HG02852 (cell line): ENCODE measurements around the gene INKA2.
A peak's percentile ranks its signal among the peaks of the same experiment; 100 is the strongest.
"Not testable (repeated sequence)": the region's sequence is repeated elsewhere in the genome, so short reads cannot be mapped to it uniquely, and the experiment has no call there.

ENCODE experiments used
- ATAC-seq: cut with Tn5 transposase; IDR thresholded peaks from one replicate; pipeline ENCODE4 v1.9.1; 2021; ENCODE audit warnings: mild to moderate bottlenecking, moderate library complexity; ENCODE audit not compliant: unreplicated experiment

Gene INKA2

DNA sequence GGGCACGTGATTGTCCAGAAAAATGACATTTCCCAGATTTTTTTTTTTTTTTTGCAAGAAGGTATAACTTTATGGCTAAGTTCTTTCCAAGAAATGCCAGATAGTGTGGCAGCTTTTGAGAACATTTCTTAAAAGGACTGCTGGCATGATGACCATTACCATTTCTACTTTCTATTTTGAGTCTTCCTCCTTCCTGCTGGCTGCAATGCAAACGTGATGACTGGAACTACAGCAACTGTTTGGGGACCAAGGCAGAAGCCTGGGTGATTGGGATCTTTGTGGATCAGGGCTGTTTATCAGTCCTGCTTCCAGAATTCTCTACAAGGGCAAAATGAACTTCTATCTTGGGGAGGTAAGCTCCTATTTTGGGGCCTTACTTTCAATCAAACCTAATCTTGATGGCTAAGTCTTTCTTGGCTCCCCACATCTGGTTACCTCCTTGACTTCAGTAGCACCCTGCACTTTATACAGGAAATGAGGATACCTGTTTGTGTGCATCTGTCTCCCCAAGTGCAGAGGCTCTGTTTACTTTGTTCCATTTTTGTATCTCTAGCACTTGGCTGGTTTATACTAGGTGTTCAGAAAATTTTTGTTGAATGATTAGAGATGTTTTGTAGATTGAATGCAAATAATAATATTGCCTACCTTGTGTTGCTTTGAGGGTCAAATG is 12.8 kb upstream of the INKA2 start:
- no peak for ATAC-seq

DNA sequence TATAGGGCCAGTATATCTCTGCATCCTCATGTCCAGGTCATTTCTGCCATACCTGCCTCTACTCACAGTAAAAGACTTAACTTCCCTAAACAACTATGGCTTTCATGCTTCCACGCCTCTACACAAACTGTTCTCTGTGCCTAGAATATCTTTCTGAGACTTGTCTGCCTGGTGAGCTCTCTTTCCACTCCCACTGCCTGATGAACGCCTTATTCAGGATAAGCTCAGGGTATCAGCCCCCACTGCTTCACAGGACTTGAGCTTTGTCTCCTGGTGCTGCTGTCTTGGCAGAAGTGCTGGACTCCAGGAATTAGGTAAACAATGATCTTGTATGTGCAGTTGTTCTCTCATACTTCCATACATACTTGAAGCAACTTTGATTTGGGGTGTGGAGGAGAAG is 11.7 kb upstream of the INKA2 start:
- ATAC-seq: no peak

DNA sequence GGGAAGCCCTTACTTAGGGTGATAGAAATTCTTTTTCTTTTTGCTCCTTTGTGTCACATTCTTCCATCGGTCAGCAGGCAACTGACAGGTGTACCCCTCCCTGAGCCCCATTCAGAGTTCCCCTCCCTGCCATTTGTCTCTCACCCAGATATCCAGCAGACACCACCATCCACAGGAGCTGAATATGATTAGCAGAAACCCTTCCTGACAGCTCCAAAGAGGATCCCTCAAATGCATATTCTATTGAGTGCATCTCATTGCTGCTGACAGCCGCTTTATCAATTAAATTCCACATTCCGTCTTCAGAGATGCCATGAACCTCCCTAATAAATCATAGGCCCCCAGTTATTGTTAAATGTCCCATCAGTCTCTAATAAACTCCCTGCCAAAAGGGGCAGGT is 10.4 kb upstream of the INKA2 start:
- ATAC-seq: no peak

DNA sequence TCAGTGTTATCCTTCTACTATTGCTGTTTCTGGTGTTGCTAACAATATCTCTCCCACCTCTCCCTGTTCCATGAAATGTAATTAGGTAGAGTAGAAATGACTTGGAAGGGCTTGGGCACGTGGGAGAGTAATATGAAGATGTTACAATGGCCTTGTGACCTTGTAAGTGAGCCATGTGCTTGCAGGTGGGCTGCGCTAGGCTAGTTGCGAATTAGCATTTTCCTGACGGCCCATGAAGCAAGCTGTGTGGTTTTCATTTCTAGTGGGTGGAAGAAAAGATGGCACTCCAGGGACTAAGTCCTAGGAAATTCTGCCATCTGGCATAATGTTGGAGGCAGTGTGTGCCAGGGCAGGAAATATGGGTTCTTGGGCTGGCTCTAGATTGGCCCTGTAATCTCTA is 8.8 kb upstream of the INKA2 start:
- ATAC-seq: no peak

DNA sequence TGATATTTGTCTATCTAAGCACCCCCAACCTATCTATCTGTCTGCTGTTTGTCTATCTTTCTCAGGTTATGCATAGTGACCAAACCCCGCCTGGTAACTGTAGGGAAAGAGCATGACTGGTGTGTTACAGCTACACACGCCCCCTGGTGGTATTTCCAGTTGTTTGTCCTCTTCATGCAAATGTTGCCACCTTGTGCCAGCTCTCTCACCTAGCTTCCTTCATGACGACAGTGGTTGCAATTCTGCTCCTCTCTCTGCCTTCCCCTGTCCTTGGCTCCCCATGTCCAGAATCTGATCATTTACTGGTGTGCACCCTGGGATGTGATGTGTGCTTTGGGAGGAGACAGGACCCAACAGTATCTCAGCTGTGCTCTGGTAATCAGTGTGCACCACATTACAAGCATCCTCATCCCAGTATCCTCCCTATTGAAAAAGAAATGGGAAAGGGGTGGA is 8.1 kb upstream of the INKA2 start:
- ATAC-seq: peak; percentile 57

DNA sequence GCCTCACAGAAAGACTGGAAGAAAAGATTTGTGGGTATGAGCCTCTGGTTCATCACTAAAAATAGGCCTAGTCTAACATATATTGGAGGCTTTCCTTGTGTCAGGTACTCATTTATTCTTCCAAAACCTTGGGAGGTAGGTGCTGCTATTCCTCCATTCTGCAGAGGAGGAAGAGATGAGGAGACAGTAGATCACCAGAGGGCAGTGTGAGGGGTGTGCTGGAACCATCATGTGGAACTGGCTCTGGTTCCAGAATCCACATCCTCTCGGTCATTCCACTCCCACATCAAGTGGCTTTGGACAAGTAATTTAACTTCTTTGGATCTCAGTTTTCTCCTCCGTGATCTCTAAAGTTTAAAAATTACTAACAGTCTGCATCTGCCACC is 7.4 kb upstream of the INKA2 start:
- ATAC-seq: no peak

DNA sequence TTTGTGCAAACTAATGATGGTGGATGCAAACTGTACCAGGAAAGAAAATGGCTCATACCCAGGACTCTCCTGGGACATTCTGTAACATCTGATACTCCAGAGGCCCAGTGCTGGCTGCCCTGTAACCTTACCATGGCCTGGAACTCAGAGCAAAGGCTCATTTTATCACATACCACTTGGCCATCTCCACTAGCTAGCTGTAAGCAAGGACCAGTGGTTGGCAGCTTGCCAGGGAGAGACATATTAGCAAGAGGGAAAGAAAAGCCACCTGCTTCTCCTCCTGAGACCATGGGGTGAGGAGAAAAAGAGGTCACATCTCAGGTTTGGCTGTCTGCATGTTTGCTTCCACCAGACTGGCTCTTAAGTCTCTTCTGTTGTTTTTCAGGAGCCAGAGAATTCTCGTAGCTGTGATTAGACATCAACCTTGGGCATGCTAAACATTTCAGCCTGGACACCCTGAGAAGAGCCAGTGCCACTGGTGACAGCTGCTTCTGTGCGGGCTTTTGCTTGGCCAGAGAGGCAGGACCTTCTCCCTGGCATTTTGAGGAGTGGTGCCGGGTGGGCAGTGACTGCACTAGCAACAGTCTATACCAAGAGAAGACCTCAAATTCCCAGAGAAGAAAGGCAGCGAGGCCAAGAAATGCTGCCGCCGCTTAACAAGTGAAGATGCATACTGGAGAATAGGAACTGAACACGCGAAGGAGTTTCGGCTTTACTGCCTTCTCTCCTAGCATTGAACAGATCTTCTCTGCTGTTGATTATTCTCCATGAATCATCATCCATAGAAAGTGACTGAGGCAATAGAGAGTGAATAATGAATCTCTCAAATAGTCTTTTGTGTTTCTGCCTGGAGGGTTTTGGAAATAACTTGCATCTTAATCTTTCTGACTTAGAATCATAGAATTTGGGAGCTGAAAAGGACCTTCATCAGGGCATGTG is 6.7 kb upstream of the INKA2 start:
- no peak for ATAC-seq

DNA sequence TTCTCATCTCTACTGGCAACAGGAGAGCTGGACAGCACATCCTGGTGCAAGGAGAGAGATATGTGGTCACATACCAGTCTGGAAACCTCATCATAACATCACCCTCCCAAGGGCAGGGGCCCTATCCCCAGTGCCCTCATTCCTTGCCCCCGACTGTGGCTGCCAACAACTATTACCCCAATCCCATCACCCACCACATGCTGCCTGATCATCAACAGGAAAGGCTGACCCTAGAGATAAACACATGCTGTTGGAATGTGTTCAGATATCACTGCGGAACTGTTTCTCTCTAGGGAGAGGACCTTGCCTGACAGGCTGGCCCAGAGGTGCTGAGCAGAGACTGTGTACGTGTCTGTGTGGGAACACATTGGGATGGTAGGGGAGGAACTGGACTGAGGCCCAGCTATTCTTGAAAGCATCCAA is 4.5 kb upstream of the INKA2 start:
- ATAC-seq: no peak

DNA sequence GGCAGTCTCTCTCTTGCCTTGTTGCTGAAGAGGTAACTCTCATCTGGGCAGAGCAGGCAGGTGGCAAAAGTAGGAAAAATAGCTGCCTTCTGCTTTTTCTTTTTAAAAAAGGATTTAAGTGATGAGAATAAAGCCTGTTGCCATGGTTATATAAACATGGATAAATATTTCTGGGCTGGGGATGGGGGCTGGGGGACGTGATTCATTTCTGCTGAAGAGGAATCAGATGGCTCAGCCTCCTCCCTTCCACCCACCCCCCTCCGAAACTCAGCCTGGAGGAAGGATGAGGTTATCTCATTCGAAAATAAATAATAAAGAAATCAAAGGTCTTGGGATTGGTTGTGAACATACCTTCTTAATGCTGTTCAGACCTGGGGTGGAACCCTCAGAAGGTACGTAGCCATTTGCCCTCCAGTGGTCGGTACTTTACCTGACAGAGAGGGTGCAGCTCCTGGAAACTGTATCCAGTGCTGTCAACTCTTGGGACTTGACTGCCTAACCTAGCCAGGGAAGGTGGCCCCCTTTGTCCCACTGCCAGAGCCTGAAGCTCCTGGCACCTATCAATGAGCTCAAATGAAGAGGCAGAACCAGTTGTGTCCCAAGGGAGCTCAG is 3.8 kb upstream of the INKA2 start:
- ATAC-seq: no peak

DNA sequence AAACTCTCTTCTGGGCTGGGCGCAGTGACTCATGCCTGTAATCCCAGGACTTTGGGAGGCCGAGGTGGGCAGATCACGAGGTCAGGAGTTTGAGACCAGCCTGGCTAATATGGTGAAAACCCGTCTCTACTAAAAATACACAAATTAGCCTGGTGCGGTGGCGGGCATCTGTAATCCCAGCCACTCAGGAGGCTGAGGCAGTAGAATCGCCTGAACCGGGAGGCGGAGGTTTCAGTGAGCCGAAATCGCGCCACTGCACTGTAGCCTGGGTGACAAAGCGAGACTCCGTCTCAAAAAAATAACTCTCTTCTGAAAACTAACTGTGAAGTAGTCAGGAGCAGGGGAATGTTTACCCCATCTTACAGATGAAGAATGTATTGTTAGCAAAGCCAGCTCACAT is 3.1 kb upstream of the INKA2 start:
- not testable (repeated sequence) for ATAC-seq

DNA sequence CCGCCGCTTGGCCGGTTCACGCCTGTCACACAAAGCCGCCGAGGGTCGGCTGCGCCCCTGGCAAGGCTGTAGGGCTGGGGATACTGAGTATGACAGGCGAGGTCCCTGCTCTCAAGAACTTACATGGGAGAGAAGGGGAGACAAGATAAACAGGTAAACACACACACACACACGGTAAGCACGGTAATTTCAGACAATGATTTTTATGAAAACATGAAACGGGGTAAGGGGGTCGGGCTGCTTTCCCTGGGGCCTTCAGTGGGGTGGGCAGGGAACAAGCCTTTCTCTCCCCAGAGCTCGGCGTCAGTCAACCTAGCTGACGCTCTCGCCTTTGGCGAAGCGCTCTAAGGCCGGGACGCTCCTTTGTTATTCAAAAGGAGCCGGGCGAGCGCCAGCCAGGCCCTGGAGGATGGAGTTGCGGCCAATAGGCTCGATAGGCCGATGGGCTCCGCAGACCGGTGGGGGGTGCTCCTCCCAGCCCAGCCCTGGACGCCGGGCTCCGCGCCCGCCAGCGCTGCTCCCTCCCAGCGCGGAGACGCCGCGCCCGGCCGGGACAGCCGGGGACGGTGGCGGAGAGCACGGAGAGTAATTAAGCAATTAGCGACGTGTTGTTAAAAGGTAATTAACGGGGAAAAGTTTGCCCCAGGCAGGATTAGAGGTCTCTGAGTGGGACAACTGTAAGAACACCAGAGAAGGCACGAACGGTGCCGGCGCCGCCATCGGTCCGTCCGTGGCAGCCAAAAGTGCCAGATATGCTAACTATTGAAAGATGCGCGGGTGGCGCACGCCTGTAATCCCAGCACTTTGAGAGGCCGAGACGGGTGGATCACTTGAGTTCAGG is 950 bp upstream of the INKA2 start:
- no peak for ATAC-seq

DNA sequence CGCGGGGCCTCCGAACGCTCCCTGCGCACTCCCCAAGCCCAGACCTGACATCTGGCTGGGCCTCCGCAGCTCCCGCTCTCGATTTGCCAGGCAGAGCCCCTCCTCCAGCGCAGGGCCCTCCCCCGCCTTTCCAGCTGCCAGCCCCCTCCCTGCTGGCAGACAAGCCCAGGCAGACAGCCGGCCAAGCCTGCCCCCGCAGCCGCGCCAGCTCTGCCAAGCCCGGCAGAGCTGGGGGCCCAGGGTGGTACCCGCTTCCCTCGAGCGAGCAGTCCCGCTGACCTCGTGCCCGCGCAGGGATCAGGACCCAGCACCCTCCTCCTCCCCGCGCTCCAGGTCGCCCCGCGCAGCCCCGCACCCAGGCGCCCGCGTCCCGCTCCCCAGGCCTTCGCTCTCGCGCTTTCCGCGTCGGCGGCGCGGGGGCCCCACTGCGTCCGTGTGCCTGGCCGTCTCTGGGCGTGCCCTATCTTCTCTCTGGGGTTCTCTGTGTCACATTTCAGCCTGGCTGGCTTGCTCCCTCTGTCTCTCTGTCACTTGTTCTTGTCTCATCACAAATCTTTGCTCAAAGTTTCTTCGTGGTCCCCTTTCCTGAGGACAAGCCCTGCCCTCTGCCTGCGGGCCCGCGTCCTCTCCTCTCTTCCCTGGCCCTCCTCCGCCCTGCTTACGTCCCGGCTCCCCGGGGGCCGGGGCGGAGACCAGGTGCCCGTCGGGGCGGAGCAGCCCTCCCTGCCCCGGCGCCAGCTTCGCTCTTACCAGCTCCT is 580 bp downstream of the INKA2 start:
- peak; percentile 43 for ATAC-seq

DNA sequence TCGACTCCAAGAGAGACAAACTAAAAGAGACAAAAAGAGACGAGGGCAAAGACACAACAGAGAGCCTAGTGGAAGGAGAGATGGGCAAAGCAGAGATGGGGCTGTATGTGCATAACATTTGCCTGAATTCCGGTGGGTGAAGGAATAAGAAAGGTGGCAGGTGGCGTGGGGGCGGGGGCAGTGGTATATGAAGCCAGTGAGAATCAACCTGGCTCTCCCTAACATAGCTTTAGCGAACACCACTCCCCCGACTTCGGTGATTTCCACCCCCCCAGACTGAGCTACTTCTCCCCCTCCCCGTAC is 1.1 kb downstream of the INKA2 start:
- no peak for ATAC-seq

DNA sequence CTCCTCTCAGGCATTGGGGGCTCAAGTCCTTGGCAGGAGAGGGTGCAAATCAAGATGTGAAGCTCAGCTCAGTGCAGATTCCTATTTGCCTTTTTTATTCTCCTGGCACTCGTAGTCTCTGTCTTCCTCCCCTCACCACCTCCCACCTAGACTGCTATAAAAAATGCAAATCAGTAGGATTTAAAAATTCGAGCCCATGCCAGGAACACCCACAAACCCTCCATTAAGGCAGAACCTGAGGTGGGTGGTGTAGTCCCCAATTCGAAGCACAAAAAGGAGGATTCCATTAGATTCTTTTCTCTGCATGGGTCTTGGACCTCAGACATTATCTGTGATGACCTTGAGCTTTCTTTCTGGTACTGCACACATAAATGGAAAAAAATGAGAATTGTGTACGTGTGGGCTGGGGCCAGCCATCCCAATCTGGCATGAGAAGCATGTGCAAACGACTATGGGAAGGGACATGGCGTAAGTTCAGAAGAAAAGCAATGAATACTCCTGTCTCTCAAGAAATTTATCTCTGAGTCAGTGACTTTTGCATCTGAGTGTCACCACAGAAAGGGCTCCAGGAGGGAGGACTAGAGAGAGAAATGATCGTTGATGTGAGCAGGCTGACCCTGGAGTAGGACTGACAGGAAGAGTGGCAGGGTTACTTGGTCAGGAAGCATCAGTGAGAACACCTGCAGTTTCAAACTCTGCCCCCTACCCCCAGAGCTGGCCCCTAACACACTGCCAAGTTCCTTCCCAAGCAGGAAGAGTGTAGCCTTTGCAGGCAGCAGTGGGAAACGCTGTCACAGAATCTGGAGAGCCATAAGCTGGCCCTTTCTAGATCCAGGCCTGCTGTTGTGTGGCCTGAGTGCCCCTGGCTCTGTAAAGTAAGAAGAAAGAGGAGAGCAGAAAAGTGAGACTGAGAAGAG is 1.7 kb downstream of the INKA2 start:
- ATAC-seq: no peak

DNA sequence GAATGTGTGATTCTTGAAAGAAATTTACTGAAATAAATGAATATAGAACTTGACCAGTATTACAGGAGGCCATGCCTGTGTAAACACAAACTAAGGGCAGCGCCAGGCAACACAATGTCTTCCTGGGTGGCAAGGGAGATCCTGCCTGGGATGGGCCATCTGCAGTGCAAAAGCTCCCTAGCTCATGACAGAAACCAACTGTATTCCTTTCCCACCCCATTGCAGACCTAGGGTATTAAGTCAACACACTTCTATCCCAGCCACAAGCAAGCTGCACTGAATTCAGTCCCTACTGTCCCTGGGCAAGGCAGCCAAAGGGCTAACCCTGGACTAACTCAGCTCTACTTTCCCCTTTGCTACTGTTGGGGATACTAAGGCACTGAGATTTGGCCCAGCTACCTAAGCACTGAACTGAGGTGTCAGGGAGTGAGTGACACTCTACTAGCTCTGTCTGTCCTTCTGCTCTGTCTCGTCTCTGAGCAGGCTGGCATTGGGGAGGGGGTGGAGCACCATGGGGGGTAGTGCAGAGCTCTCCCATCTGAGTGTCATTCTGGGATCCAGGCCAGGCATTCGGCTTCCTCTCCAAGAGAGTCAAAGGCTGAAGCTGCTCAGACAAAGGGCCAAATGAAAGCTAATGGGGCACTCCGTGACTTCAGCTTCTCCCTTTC is 2.5 kb downstream of the INKA2 start:
- no peak for ATAC-seq

DNA sequence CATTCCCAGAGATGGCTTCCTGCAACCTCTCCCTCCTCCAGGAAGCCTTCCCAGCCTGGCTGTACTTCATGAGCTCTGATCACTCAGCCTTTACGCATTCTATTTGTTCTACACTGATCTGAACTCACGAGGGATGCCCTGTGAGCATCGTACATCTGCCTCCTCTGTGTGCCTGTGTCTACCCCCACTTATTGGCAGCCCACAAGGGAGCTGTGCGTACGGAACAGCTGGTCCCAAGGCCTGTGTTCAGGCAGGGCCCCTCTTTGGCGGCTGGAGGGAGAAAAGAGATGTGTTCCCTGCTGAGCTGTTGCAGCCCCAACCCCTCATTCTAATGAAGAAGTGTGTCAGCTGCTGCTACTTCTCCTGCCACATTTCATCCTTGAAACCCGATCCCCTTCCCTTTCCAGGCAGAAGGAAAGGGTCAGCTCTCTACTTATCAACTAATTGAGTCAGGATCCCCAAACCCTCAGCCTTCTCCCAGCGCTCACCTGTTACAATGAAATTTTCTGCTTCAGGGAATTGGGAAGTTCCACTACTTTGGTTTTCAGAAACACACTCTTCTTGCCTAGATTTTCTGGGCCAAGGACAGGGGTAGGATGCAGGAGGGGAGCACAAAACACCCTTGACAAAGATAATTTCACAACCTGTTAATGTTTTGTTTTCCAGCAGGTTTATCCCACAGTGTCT is 3.2 kb downstream of the INKA2 start:
- no peak for ATAC-seq

DNA sequence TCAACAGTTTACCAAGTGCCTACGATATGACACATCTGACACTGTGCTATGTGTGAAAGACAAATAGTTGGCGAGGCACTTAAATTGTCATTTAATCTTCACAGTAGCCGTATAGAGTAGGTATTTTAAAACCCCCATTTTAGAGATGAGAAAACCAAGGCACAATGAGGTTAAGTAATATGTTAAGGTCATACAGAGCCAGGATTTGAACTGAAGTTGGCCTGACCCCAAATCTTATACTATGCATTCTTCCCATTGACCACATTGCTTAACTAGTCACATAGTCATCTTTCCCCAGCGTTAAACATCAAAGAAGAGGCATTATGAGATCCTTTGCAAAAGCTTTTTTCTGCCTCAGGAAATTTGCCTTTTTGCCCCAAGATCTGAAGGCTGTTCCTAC is 3.9 kb downstream of the INKA2 start:
- no peak for ATAC-seq

DNA sequence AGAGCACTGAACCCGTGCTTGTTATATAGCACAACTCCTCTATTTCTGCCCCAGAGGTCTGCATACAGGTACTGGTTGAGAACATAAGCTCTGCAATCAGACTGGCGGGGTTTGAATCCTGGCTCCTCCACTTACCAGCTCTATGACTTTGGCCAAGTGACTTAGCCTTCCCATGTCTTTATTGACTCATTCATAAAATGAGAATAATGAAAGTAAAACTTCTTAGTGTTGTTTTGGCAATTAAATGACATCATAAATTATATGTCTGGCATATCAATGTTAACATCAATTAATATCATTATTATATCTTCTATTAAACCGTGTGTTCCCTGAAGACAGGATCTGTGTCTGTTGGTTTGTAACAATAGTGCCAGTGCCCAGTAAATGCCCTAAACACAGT is 4.3 kb downstream of the INKA2 start:
- no peak for ATAC-seq
